SK-N-SH (cell line): ENCODE measurements around the gene RUVBL2. TPM values are rescaled to one million over a fixed set of nuclear protein-coding genes. Genes with fewer than 3 reads are reported as not detected.
A peak's percentile ranks its signal among the peaks of the same experiment; 100 is the strongest.
"Not testable (repeated sequence)": the region's sequence is repeated elsewhere in the genome, so short reads cannot be mapped to it uniquely, and the experiment has no call there.

ENCODE experiments used
- CTCF ChIA-PET: fragments of 300-600, 350-600 bp; formaldehyde crosslinking; extraction: SDS; loops from one replicate; lab custom pipeline; 2021; lab: Yijun Ruan, JAX
- POLR2A ChIA-PET: fragments of 350-600 bp; sonication (Branson Sonifier 250); formaldehyde crosslinking; extraction: SDS; loops from one replicate; lab custom pipeline; 2020; ENCODE audit warnings: antibody characterized with exemption, inconsistent platforms; lab: Yijun Ruan, JAX
- DNase-seq: peaks from one replicate; pipeline ENCODE4 v3.0.0; 2012
- H2AFZ ChIP-seq: fragments of 200-600 bp; sonication (generic); 2 replicates; pipeline ENCODE4 v1.8.1; 2016; ENCODE audit warnings: antibody characterized with exemption, mild to moderate bottlenecking, low read depth
- H3F3A ChIP-seq: fragments of 200-600 bp; sonication (generic); replicated peaks from 2 replicates; pipeline ENCODE3; 2016; ENCODE audit warnings: antibody characterized with exemption, mild to moderate bottlenecking; ENCODE audit not compliant: insufficient read depth
- H3K27ac ChIP-seq, 2 experiments: fragments of 200-500 bp in 1 of 2; fragments of 200-600 bp in 1 of 2; sonication (Bioruptor generic) in 1 of 2; sonication (generic), shearing (Covaris generic) in 1 of 2; 2 replicates each; pipeline versions ENCODE4 v1.5.1 to v1.6.1; 2014 to 2016; ENCODE audit warnings: low read depth in 2 of 2, inconsistent platforms in 1 of 2, low read length in 1 of 2, mild to moderate bottlenecking in 1 of 2, mixed read lengths in 1 of 2
- H3K27me3 ChIP-seq: fragments of 200-600 bp; sonication (generic), shearing (Covaris generic); 2 replicates; pipeline ENCODE4 v1.6.1; 2016; ENCODE audit warnings: mixed run types; ENCODE audit not compliant: insufficient read depth
- H3K36me3 ChIP-seq, 2 experiments: fragments of 200-500 bp in 1 of 2; fragments of 200-600 bp in 1 of 2; sonication (Bioruptor generic) in 1 of 2; sonication (generic) in 1 of 2; replicated peaks in 1 of 2; 2 replicates each; pipeline versions ENCODE3 to v1.5.1; 2014 to 2016; ENCODE audit warnings: low read length in 1 of 2, mild to moderate bottlenecking in 1 of 2; ENCODE audit not compliant: insufficient read depth in 2 of 2, control insufficient read depth in 1 of 2
- H3K4me1 ChIP-seq, 2 experiments: fragments of 200-500 bp in 1 of 2; fragments of 200-600 bp in 1 of 2; sonication (Bioruptor generic) in 1 of 2; sonication (generic), shearing (Covaris generic) in 1 of 2; 2 replicates each; pipeline versions ENCODE4 v1.5.1 to v1.6.1; 2014 to 2016; ENCODE audit warnings: low read depth in 1 of 2, low read length in 1 of 2, mixed run types in 1 of 2; ENCODE audit not compliant: insufficient read depth in 2 of 2, control insufficient read depth in 1 of 2
- H3K4me2 ChIP-seq: fragments of 200-600 bp; sonication (generic), shearing (Covaris generic); 2 replicates; pipeline ENCODE4 v1.6.1; 2017; ENCODE audit warnings: mixed run types
- H3K4me3 ChIP-seq, 2 experiments: fragments of 200-500 bp in 1 of 2; fragments of 200-600 bp in 1 of 2; sonication (Bioruptor generic) in 1 of 2; sonication (generic), shearing (Covaris generic) in 1 of 2; 2 replicates each; pipeline versions ENCODE4 v1.5.1 to v1.8.1; 2014 to 2016; ENCODE audit warnings: low read depth in 2 of 2, inconsistent platforms in 1 of 2, low read length in 1 of 2, mild to moderate bottlenecking in 1 of 2, mixed read lengths in 1 of 2, moderate library complexity in 1 of 2
- H3K79me2 ChIP-seq: fragments of 200-600 bp; sonication (generic); 2 replicates; pipeline ENCODE4 v1.8.1; 2017; ENCODE audit warnings: mild to moderate bottlenecking; ENCODE audit not compliant: insufficient read depth
- H3K9ac ChIP-seq: fragments of 200-600 bp; sonication (generic); 2 replicates; pipeline ENCODE4 v1.6.1; 2017; ENCODE audit warnings: mixed run types
- H3K9me2 ChIP-seq: fragments of 200-600 bp; sonication (generic); 2 replicates; pipeline ENCODE4 v1.6.1; 2017; ENCODE audit warnings: mixed run types
- H3K9me3 ChIP-seq: fragments of 200-600 bp; sonication (generic); 2 replicates; pipeline ENCODE4 v1.6.1; 2017; ENCODE audit warnings: mixed run types, mild to moderate bottlenecking, moderate library complexity
- H4K20me1 ChIP-seq: fragments of 200-600 bp; sonication (generic); 2 replicates; pipeline ENCODE4 v1.6.1; 2017; ENCODE audit warnings: mild to moderate bottlenecking, mixed run types; ENCODE audit not compliant: insufficient read depth
- WGBS: methylation state at CpG from one replicate; pipeline ENCODE4 v1.1.6; 2017; ENCODE audit warnings: low lambda C conversion rate; 5-methylcytosine and 5-hydroxymethylcytosine counted together
- polyA plus RNA-seq, 3 experiments: library from polyadenylated mRNA; depleted of rRNA; stranded (reverse); fragments of >200 nt; gene quantifications; 2 replicates each; pipeline ENCODE4 v1.2.3, GENCODE V29; 2012

Gene RUVBL2
- polyA plus RNA-seq, 1 of the 3 experiments (the other 2 are of a cell fraction) = 459 TPM

- DNase-seq, H3K27me3 ChIP-seq, H3K4me2 ChIP-seq, H3K9ac ChIP-seq, H3K4me3 ChIP-seq, H3K9me3 ChIP-seq, H2AFZ ChIP-seq, CTCF ChIA-PET, H4K20me1 ChIP-seq, H3K36me3 ChIP-seq, POLR2A ChIA-PET, H3K9me2 ChIP-seq, H3K79me2 ChIP-seq: not testable (repeated sequence)
- Histone ChIP-seq H3K4me1 (peaks cover 5 to 11% of the 10 kb centered on the region in 2 experiments; a peak in 1 of 4 replicates), H3K27ac (peak overlapping the region in 1 of 2 experiments; percentile 27; a peak in 1 of 4 replicates), H3F3A (peaks cover 12% of the 10 kb centered on the region)
- WGBS = 82% methylated on average over 3 of the region's 6 CpGs
These were observed 31.4 kb downstream of the RUVBL2 start for GRCh38 chr19:49025088-49025487.

- H3K36me3 ChIP-seq, H3K4me3 ChIP-seq, H3K4me1 ChIP-seq, POLR2A ChIA-PET, DNase-seq, H4K20me1 ChIP-seq, H3K9me3 ChIP-seq, H3K9me2 ChIP-seq, H3K27me3 ChIP-seq, H3K9ac ChIP-seq, CTCF ChIA-PET, H3K79me2 ChIP-seq: not testable (repeated sequence)
- peak overlapping the region; percentile 15; the same call in 1 of the 2 replicates for H3K4me2 ChIP-seq
- WGBS = 39% methylated on average over 13 of the region's 23 CpGs
- H2AFZ ChIP-seq = 0 out of 2 replicates have a peak overlapping the region, but pooled peaks have one; percentile 84
- H3F3A ChIP-seq = peaks cover 12% of the 10 kb centered on the region
- peak overlapping the region in 1 of 2 experiments; percentile 27; a peak in 2 of 4 replicates for H3K27ac ChIP-seq
These were observed 31.9 kb downstream of the RUVBL2 start for GRCh38 chr19:49025599-49025998.

- H3K9me2 ChIP-seq, H3K9me3 ChIP-seq, H3K4me2 ChIP-seq, H3K27ac ChIP-seq, H3K79me2 ChIP-seq, DNase-seq, H2AFZ ChIP-seq, POLR2A ChIA-PET, H4K20me1 ChIP-seq, H3K36me3 ChIP-seq, H3K27me3 ChIP-seq, H3K9ac ChIP-seq, H3K4me3 ChIP-seq, H3F3A ChIP-seq, H3K4me1 ChIP-seq: not testable (repeated sequence)
- WGBS = 73% methylated on average over 3 of the region's 9 CpGs
- CTCF ChIA-PET = interaction anchor here (1.0 kb wide), 1 partner anchor 29 kb away, joined by 4 read pairs; no protein-coding TSS in a partner anchor
These were observed 35.0 kb downstream of the RUVBL2 start for GRCh38 chr19:49028686-49029085.

GRCh38 chr19:49029749-49030148 lies 36.1 kb downstream of the RUVBL2 start:
- DNase-seq, H3K4me3 ChIP-seq, H4K20me1 ChIP-seq, H3F3A ChIP-seq, H3K27me3 ChIP-seq, POLR2A ChIA-PET, H3K4me1 ChIP-seq, H3K9ac ChIP-seq, H3K79me2 ChIP-seq, H3K9me3 ChIP-seq, H3K36me3 ChIP-seq, H2AFZ ChIP-seq, H3K9me2 ChIP-seq, CTCF ChIA-PET: not testable (repeated sequence)
- Histone ChIP-seq H3K4me2 (peak overlapping the region; percentile 7; the same call in 1 of the 2 replicates), H3K27ac (peak overlapping the region in 1 of 2 experiments; percentile 51; a peak in 1 of 4 replicates)
- 33% methylated on average over 14 of the region's 14 CpGs for WGBS

- H3K4me3 ChIP-seq, H3K36me3 ChIP-seq, POLR2A ChIA-PET, H3F3A ChIP-seq, H2AFZ ChIP-seq, H3K9ac ChIP-seq, H3K9me3 ChIP-seq, DNase-seq, H3K27me3 ChIP-seq, H3K9me2 ChIP-seq, H3K79me2 ChIP-seq, H3K4me1 ChIP-seq, CTCF ChIA-PET, H3K4me2 ChIP-seq, H4K20me1 ChIP-seq: not testable (repeated sequence)
- H3K27ac ChIP-seq = 0 out of 4 replicates have a peak overlapping the region, but pooled peaks of 1 of the 2 experiments have one; percentile 51
- 85% methylated on average over 6 of the region's 8 CpGs for WGBS
These were observed 36.6 kb downstream of the RUVBL2 start for GRCh38 chr19:49030323-49030722.
